Osteocyte (in vitro differentiated cells): ENCODE measurements around the gene EXD3. TPM values are rescaled to one million over a fixed set of nuclear protein-coding genes. Genes with fewer than 3 reads are reported as not detected.
A peak's percentile ranks its signal among the peaks of the same experiment; 100 is the strongest.

Experiments
- DNase-seq: peaks from one replicate; pipeline ENCODE4 v3.0.0; 2021; ENCODE audit warnings: mixed read lengths; ENCODE audit not compliant: unreplicated experiment; ENCODE audit errors: extremely low spot score
- H3K27ac Mint-ChIP-seq: one replicate; pipeline ENCODE4 v1.8.0; 2021; ENCODE audit warnings: mild to moderate bottlenecking, mixed read lengths; ENCODE audit not compliant: unreplicated experiment
- H3K27me3 Mint-ChIP-seq: one replicate; pipeline ENCODE4 v1.8.0; 2021; ENCODE audit warnings: mixed read lengths; ENCODE audit not compliant: unreplicated experiment
- H3K36me3 Mint-ChIP-seq: one replicate; pipeline ENCODE4 v1.8.0; 2021; ENCODE audit warnings: mixed read lengths; ENCODE audit not compliant: unreplicated experiment
- H3K4me1 Mint-ChIP-seq: one replicate; pipeline ENCODE4 v1.8.0; 2021; ENCODE audit warnings: mixed read lengths; ENCODE audit not compliant: unreplicated experiment
- H3K4me3 Mint-ChIP-seq: one replicate; pipeline ENCODE4 v1.8.0; 2021; ENCODE audit warnings: mild to moderate bottlenecking, moderate library complexity, mixed read lengths; ENCODE audit not compliant: unreplicated experiment
- H3K9me3 Mint-ChIP-seq: one replicate; pipeline ENCODE4 v1.8.0; 2021; ENCODE audit warnings: mixed read lengths; ENCODE audit not compliant: unreplicated experiment
- total RNA-seq: library from RNA; stranded (reverse); gene quantifications from 2 replicates; pipeline ENCODE4 v1.2.1, GENCODE V29; 2021
- TF ChIP-seq, protein P1 (sequence below): fragments of 200-600 bp; sonication (generic); IDR thresholded peaks from 2 replicates; pipeline ENCODE4 v1.5.0; 2021; ENCODE audit warnings: antibody characterized with exemption, mild to moderate bottlenecking, moderate library complexity

Gene EXD3
- total RNA-seq, 1 donor from 2014 or later = 21.5 TPM

- no peak overlapping the region for H3K4me3 Mint-ChIP-seq
- DNase-seq = no peak
- no peaks in the 10 kb centered on the region for H3K36me3 Mint-ChIP-seq
- H3K4me1 Mint-ChIP-seq = peaks cover 9% of the 10 kb centered on the region
- H3K9me3 Mint-ChIP-seq = no peaks in the 10 kb centered on the region
- TF ChIP-seq, protein P1, sequence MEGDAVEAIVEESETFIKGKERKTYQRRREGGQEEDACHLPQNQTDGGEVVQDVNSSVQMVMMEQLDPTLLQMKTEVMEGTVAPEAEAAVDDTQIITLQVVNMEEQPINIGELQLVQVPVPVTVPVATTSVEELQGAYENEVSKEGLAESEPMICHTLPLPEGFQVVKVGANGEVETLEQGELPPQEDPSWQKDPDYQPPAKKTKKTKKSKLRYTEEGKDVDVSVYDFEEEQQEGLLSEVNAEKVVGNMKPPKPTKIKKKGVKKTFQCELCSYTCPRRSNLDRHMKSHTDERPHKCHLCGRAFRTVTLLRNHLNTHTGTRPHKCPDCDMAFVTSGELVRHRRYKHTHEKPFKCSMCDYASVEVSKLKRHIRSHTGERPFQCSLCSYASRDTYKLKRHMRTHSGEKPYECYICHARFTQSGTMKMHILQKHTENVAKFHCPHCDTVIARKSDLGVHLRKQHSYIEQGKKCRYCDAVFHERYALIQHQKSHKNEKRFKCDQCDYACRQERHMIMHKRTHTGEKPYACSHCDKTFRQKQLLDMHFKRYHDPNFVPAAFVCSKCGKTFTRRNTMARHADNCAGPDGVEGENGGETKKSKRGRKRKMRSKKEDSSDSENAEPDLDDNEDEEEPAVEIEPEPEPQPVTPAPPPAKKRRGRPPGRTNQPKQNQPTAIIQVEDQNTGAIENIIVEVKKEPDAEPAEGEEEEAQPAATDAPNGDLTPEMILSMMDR = no peak
- H3K27me3 Mint-ChIP-seq = no peaks in the 10 kb centered on the region
- no peak overlapping the region for H3K27ac Mint-ChIP-seq
Observed at GRCh38 chr9:137321726-137322361, 101.1 kb downstream of the EXD3 start.

DNA sequence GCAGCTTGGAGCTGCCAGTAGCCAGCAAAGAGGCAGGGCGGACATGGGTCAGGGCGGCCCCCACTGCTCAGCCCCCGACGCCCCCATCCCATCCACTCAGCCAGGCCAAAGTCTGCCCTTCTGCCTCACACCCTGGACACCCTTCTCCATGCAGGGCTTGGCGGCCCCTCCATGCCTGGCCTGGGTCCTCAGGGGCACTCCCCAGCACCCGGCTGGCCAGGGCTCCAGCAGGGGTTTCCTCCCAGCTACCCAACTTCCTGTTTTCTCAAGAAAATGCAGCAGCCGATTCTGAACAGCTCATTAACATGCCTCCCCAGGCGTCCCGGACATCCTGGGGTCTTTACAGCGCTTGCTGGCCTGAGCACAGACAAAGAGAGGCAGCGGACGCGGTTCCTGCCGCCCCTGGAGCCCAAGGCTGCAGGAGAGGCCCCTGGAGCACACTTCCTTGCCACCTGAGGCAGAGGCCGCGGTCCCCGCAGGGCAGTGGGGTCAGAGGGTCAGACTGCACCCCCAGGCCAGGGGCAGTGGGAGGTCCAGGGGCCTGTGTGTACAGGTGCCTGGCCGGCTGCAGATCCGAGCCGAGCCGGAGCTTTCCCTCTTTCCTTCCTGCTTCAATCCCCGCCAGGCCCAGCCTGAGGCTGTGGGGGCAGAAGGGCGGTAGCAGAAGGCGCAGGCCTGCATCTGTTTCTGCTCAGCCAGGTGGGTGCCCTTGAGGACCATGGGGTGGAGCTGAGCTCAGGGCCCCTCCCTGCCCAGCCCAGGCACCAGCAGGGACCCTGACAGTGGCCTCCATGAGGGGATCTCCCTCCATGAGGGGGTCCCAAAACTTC lies 102.2 kb downstream of the EXD3 start:
- H3K4me1 Mint-ChIP-seq = peaks cover 9% of the 10 kb centered on the region
- TF ChIP-seq, protein P1 = no peak
- no peak for DNase-seq
- no peak overlapping the region for H3K27ac Mint-ChIP-seq
- no peaks in the 10 kb centered on the region for H3K27me3 Mint-ChIP-seq
- H3K9me3 Mint-ChIP-seq = no peaks in the 10 kb centered on the region
- H3K4me3 Mint-ChIP-seq = no peak overlapping the region
- H3K36me3 Mint-ChIP-seq = no peaks in the 10 kb centered on the region

DNA sequence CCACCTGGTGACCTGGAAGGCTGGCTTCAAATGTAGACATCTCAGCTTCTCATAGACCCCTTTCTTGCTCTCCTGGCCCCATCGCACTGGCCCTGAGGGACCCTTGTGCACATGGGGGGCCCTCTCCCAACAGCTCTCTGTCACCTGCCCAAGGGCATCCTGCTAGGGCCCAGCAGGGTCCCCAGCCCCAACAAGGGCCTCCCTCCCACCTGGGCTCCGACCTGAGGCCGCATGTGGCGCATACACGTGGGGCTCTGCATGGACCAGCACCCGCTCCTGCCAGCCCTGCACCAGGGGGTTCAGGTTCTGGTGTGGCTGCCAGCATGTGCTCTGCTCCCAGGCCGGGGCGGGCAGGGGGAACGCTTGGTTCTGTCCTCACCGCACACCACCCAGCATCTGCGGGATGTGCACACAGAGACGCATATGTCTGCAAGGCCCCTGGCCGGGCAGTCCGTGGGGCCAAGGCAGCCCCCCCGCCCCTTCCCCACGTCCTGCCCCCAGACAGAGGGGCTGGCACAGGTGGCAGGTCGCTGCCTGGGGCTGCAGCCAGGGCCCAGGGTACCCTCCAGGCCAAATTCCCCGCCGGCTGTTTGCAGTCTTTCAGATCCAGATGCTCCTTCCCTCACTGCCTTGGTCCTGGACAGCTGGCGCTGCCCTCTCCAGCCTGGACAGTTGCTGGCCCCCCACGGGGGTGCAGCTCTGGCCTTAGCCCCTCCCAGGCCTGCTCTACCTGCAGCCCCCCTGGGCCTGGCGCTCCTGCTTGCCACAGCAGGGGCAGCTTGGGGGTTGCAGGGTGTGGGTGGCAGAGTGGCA lies 103.0 kb downstream of the EXD3 start:
- Mint-ChIP-seq H3K9me3 (no peaks in the 10 kb centered on the region), H3K36me3 (no peaks in the 10 kb centered on the region), H3K4me1 (peaks cover 10% of the 10 kb centered on the region), H3K27me3 (no peaks in the 10 kb centered on the region), H3K4me3 (no peak overlapping the region), H3K27ac (no peak overlapping the region)
- TF ChIP-seq, protein P1 = no peak
- no peak for DNase-seq

DNA sequence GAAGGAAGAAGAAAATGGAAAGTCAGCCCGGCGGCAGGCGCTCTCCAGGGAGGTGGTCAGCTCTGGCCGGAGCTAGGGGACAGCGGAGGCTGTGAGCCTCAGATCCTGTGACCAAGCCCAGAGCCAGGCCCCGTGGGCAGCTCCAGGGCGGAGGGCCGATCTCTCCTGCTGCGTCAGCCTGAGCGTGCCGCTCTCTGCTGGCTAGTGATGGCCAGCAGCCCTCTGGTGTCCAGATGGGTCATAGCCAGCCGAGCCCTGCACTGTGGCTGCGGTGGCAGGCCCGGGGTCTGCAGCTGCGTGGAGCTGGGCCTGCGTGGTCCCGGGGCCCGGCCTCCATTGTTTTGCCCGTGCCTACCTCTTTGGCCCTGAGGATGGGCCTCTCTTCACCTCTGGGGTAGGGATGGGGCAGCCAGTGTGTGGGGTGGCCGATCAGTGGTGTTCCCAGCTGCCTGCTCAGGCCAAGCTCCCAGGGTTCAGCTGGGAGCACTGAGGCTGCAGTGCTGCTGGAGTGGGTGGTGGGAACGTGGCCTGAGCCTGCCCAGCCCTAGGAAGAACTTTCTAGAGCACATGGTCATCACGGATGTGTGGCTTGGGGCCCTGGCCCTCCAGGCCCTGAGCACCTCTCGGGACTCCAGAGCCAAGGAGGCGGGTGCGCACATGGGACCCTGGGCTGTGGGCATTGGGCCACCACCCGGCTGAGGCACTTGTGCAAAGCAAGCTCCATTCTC lies 103.8 kb downstream of the EXD3 start:
- H3K36me3 Mint-ChIP-seq = no peaks in the 10 kb centered on the region

More for the DNA sequence above, 103.8 kb downstream of the EXD3 start:
- TF ChIP-seq, protein P1 = peak; percentile 37
- H3K9me3 Mint-ChIP-seq = no peaks in the 10 kb centered on the region
- no peak overlapping the region for H3K4me3 Mint-ChIP-seq
- H3K4me1 Mint-ChIP-seq = peaks cover 10% of the 10 kb centered on the region
- no peaks in the 10 kb centered on the region for H3K27me3 Mint-ChIP-seq
- DNase-seq = no peak
- H3K27ac Mint-ChIP-seq = no peak overlapping the region
